DMS53 (cell line): ENCODE results near the gene TAF4.
"Not testable (repeated sequence)": the region's sequence is repeated elsewhere in the genome, so short reads cannot be mapped to it uniquely, and the experiment has no call there.

ENCODE experiments used
- DNase-seq: peaks from one replicate; lab custom pipeline; 2025; lab: John Stamatoyannopoulos, UW

The TAF4 gene

GRCh38 chr20:61960836-61961235, 104.8 kb downstream of the TAF4 start:
- DNase-seq: no peak

GRCh38 chr20:61958773-61959700, 106.6 kb downstream of the TAF4 start:
- DNase-seq: no peak

- no peak for DNase-seq
These were observed 107.5 kb downstream of the TAF4 start for GRCh38 chr20:61957961-61958715.

- DNase-seq: no peak
These were observed 109.0 kb downstream of the TAF4 start for GRCh38 chr20:61956396-61957342.

GRCh38 chr20:61955668-61956395, 109.8 kb downstream of the TAF4 start:
- DNase-seq: no peak

- peak; percentile 23 for DNase-seq
These were observed 111.2 kb downstream of the TAF4 start for GRCh38 chr20:61954276-61955021.

GRCh38 chr20:61953037-61954021, 112.4 kb downstream of the TAF4 start:
- DNase-seq: no peak

- DNase-seq: no peak
These were observed 113.8 kb downstream of the TAF4 start for GRCh38 chr20:61951695-61952533.

- no peak for DNase-seq
These were observed 115.0 kb downstream of the TAF4 start for GRCh38 chr20:61950641-61951071.

GRCh38 chr20:61949714-61950640, 115.7 kb downstream of the TAF4 start:
- DNase-seq: no peak

- DNase-seq: no peak
These were observed 116.3 kb downstream of the TAF4 start for GRCh38 chr20:61949363-61949713.

- DNase-seq: no peak
These were observed 116.9 kb downstream of the TAF4 start for GRCh38 chr20:61948586-61949362.

- not testable (repeated sequence) for DNase-seq
These were observed 117.6 kb downstream of the TAF4 start for GRCh38 chr20:61948056-61948455.

GRCh38 chr20:61945495-61945894, 120.2 kb downstream of the TAF4 start:
- not testable (repeated sequence) for DNase-seq

GRCh38 chr20:61944967-61945366, 120.7 kb downstream of the TAF4 start:
- not testable (repeated sequence) for DNase-seq

GRCh38 chr20:61942526-61942925, 123.2 kb downstream of the TAF4 start:
- DNase-seq: no peak
